Measurements from ENCODE around the gene MEAF6. TPM values are rescaled to one million over a fixed set of nuclear protein-coding genes. Genes with fewer than 3 reads are reported as not detected.
A peak's percentile ranks its signal among the peaks of the same experiment; 100 is the strongest.

Gene MEAF6
- polyA plus RNA-seq, 4 donors, result 41.9 to 50.3 (median 47.1) TPM

- peaks cover 7 to 27% (median 8%) of the 10 kb centered on the region in 3 donors for H3K4me1 ChIP-seq (ENCODE audit: control insufficient read depth in 3 of 3, insufficient read depth in 2 of 3, low read depth in 1 of 3, low read length in 2 of 3)
These were observed 42.3 kb downstream of the MEAF6 start for GRCh38 chr1:37472281-37472680.

GRCh38 chr1:37471345-37472231 is 43.0 kb downstream of the MEAF6 start:
- Histone ChIP-seq H3K9me3 (ENCODE audit: control insufficient read depth in 2 of 2, insufficient read depth in 1 of 2, low read depth in 1 of 2, low read length in 1 of 2) (no peaks in the 10 kb centered on the region), H3K27ac (ENCODE audit: low read depth in 1 of 3, low read length in 2 of 3) (peak overlapping the region; percentile 83 to 92 (median 92)), H3K4me3 (ENCODE audit: low read depth in 1 of 3, low read length in 3 of 3) (peak overlapping the region in 2 of 3 donors; percentile 22 to 29), H3K27me3 (ENCODE audit: control insufficient read depth in 3 of 3, insufficient read depth in 3 of 3, low read length in 3 of 3) (no peaks in the 10 kb centered on the region), H3K4me1 (ENCODE audit: control insufficient read depth in 3 of 3, insufficient read depth in 2 of 3, low read depth in 1 of 3, low read length in 2 of 3) (peaks cover 7 to 23% (median 8%) of the 10 kb centered on the region in 3 donors), H3K36me3 (ENCODE audit: control insufficient read depth in 3 of 3, insufficient read depth in 2 of 3, low read depth in 1 of 3, low read length in 3 of 3) (peaks cover 0 to 14% (median 2%) of the 10 kb centered on the region in 3 donors)
- 18 to 33% (median 28%) methylated on average over 13 of the region's 13 CpGs for whole genome bisulfite sequencing, 3 donors
- FAIRE-seq (no peak), DNase-seq (peak; percentile 87 to 94)

More at GRCh38 chr1:37472281-37472680, 42.3 kb downstream of the MEAF6 start:
- peaks cover 0 to 20% (median 2%) of the 10 kb centered on the region in 3 donors for H3K36me3 ChIP-seq (ENCODE audit: control insufficient read depth in 3 of 3, insufficient read depth in 2 of 3, low read depth in 1 of 3, low read length in 3 of 3)
- no peaks in the 10 kb centered on the region for H3K9me3 ChIP-seq (ENCODE audit: control insufficient read depth in 2 of 2, insufficient read depth in 1 of 2, low read depth in 1 of 2, low read length in 1 of 2)
- FAIRE-seq (no peak), DNase-seq (no peak)
- peak overlapping the region; percentile 83 to 92 (median 92) for H3K27ac ChIP-seq (ENCODE audit: low read depth in 1 of 3, low read length in 2 of 3)
- no peaks in the 10 kb centered on the region for H3K27me3 ChIP-seq (ENCODE audit: control insufficient read depth in 3 of 3, insufficient read depth in 3 of 3, low read length in 3 of 3)
- WGBS, 3 donors, result 75 to 80% (median 76%) methylated on average over 7 of the region's 7 CpGs
- no peak overlapping the region for H3K4me3 ChIP-seq (ENCODE audit: low read depth in 1 of 3, low read length in 3 of 3)

GRCh38 chr1:37469386-37469785 is 45.2 kb downstream of the MEAF6 start:
- no peak for DNase-seq
- WGBS, 3 donors, result 79 to 84% (median 81%) methylated on average over 3 of the region's 3 CpGs
- no peak overlapping the region for H3K4me3 ChIP-seq (ENCODE audit: low read depth in 1 of 3, low read length in 3 of 3)
- FAIRE-seq, result no peak
- H3K27me3 ChIP-seq (ENCODE audit: control insufficient read depth in 3 of 3, insufficient read depth in 3 of 3, low read length in 3 of 3), result no peaks in the 10 kb centered on the region
- no peak overlapping the region for H3K27ac ChIP-seq (ENCODE audit: low read depth in 1 of 3, low read length in 2 of 3)
- H3K9me3 ChIP-seq (ENCODE audit: control insufficient read depth in 2 of 2, insufficient read depth in 1 of 2, low read depth in 1 of 2, low read length in 1 of 2), result no peaks in the 10 kb centered on the region
- H3K36me3 ChIP-seq (ENCODE audit: control insufficient read depth in 3 of 3, insufficient read depth in 2 of 3, low read depth in 1 of 3, low read length in 3 of 3), result no peaks in the 10 kb centered on the region
- peaks cover 8 to 39% (median 11%) of the 10 kb centered on the region in 3 donors for H3K4me1 ChIP-seq (ENCODE audit: control insufficient read depth in 3 of 3, insufficient read depth in 2 of 3, low read depth in 1 of 3, low read length in 2 of 3)

- DNase-seq, result no peak
- Histone ChIP-seq H3K9me3 (ENCODE audit: control insufficient read depth in 2 of 2, insufficient read depth in 1 of 2, low read depth in 1 of 2, low read length in 1 of 2) (no peaks in the 10 kb centered on the region), H3K36me3 (ENCODE audit: control insufficient read depth in 3 of 3, insufficient read depth in 2 of 3, low read depth in 1 of 3, low read length in 3 of 3) (no peaks in the 10 kb centered on the region), H3K27ac (ENCODE audit: low read depth in 1 of 3, low read length in 2 of 3) (no peak overlapping the region), H3K4me3 (ENCODE audit: low read depth in 1 of 3, low read length in 3 of 3) (no peak overlapping the region), H3K27me3 (ENCODE audit: control insufficient read depth in 3 of 3, insufficient read depth in 3 of 3, low read length in 3 of 3) (no peaks in the 10 kb centered on the region), H3K4me1 (ENCODE audit: control insufficient read depth in 3 of 3, insufficient read depth in 2 of 3, low read depth in 1 of 3, low read length in 2 of 3) (peaks cover 8 to 39% (median 8%) of the 10 kb centered on the region in 3 donors)
- 93 to 95% (median 93%) methylated on average over 5 of the region's 5 CpGs for WGBS, 3 donors
- no peak for FAIRE-seq
These were observed 46.5 kb downstream of the MEAF6 start for GRCh38 chr1:37468037-37468436.

GRCh38 chr1:37465593-37466517 is 48.7 kb downstream of the MEAF6 start:
- FAIRE-seq, result no peak
- no peaks in the 10 kb centered on the region for H3K27me3 ChIP-seq (ENCODE audit: control insufficient read depth in 3 of 3, insufficient read depth in 3 of 3, low read length in 3 of 3)
- WGBS, 3 donors, result 87 to 91% (median 90%) methylated on average over 6 of the region's 6 CpGs

GRCh38 chr1:37464443-37464842 is 50.1 kb downstream of the MEAF6 start:
- DNase-seq (no peak), FAIRE-seq (no peak)
- H3K4me3 ChIP-seq (ENCODE audit: low read depth in 1 of 3, low read length in 3 of 3), result no peak overlapping the region
- peaks cover 0 to 21% (median 3%) of the 10 kb centered on the region in 3 donors for H3K4me1 ChIP-seq (ENCODE audit: control insufficient read depth in 3 of 3, insufficient read depth in 2 of 3, low read depth in 1 of 3, low read length in 2 of 3)
- no peaks in the 10 kb centered on the region for H3K27me3 ChIP-seq (ENCODE audit: control insufficient read depth in 3 of 3, insufficient read depth in 3 of 3, low read length in 3 of 3)
- H3K27ac ChIP-seq (ENCODE audit: low read depth in 1 of 3, low read length in 2 of 3), result peak overlapping the region in 1 of 3 donors; percentile 95
- no peaks in the 10 kb centered on the region for H3K36me3 ChIP-seq (ENCODE audit: control insufficient read depth in 3 of 3, insufficient read depth in 2 of 3, low read depth in 1 of 3, low read length in 3 of 3)
- WGBS, 3 donors, result 54 to 98% (median 75%) methylated on average over 2 of the region's 2 CpGs
- H3K9me3 ChIP-seq (ENCODE audit: control insufficient read depth in 2 of 2, insufficient read depth in 1 of 2, low read depth in 1 of 2, low read length in 1 of 2), result no peaks in the 10 kb centered on the region

More at GRCh38 chr1:37465593-37466517, 48.7 kb downstream of the MEAF6 start:
- peaks cover 0 to 23% (median 3%) of the 10 kb centered on the region in 3 donors for H3K4me1 ChIP-seq (ENCODE audit: control insufficient read depth in 3 of 3, insufficient read depth in 2 of 3, low read depth in 1 of 3, low read length in 2 of 3)
- peak; percentile 67 to 73 for DNase-seq
- no peaks in the 10 kb centered on the region for H3K36me3 ChIP-seq (ENCODE audit: control insufficient read depth in 3 of 3, insufficient read depth in 2 of 3, low read depth in 1 of 3, low read length in 3 of 3)
- peak overlapping the region in 2 of 3 donors; percentile 51 to 95 for H3K27ac ChIP-seq (ENCODE audit: low read depth in 1 of 3, low read length in 2 of 3)
- H3K9me3 ChIP-seq (ENCODE audit: control insufficient read depth in 2 of 2, insufficient read depth in 1 of 2, low read depth in 1 of 2, low read length in 1 of 2), result no peaks in the 10 kb centered on the region
- no peak overlapping the region for H3K4me3 ChIP-seq (ENCODE audit: low read depth in 1 of 3, low read length in 3 of 3)

- Histone ChIP-seq H3K27me3 (ENCODE audit: control insufficient read depth in 3 of 3, insufficient read depth in 3 of 3, low read length in 3 of 3) (no peaks in the 10 kb centered on the region), H3K9me3 (ENCODE audit: control insufficient read depth in 2 of 2, insufficient read depth in 1 of 2, low read depth in 1 of 2, low read length in 1 of 2) (no peaks in the 10 kb centered on the region), H3K4me1 (ENCODE audit: control insufficient read depth in 3 of 3, insufficient read depth in 2 of 3, low read depth in 1 of 3, low read length in 2 of 3) (peaks cover 0 to 21% (median 3%) of the 10 kb centered on the region in 3 donors), H3K4me3 (ENCODE audit: low read depth in 1 of 3, low read length in 3 of 3) (no peak overlapping the region), H3K36me3 (ENCODE audit: control insufficient read depth in 3 of 3, insufficient read depth in 2 of 3, low read depth in 1 of 3, low read length in 3 of 3) (no peaks in the 10 kb centered on the region), H3K27ac (ENCODE audit: low read depth in 1 of 3, low read length in 2 of 3) (no peak overlapping the region)
- DNase-seq (no peak), FAIRE-seq (no peak)
- 88 to 90% (median 90%) methylated on average over 9 of the region's 9 CpGs for WGBS, 3 donors
These were observed 52.7 kb downstream of the MEAF6 start for GRCh38 chr1:37461698-37462436.
